ENCODE measurements around the gene GOSR2. TPM values are rescaled to one million over a fixed set of nuclear protein-coding genes. Genes with fewer than 3 reads are reported as not detected.

GOSR2 gene
- total RNA-seq, 4 donors from 2014 or later: 20.3 to 37.8 (median 24.7) TPM

DNA sequence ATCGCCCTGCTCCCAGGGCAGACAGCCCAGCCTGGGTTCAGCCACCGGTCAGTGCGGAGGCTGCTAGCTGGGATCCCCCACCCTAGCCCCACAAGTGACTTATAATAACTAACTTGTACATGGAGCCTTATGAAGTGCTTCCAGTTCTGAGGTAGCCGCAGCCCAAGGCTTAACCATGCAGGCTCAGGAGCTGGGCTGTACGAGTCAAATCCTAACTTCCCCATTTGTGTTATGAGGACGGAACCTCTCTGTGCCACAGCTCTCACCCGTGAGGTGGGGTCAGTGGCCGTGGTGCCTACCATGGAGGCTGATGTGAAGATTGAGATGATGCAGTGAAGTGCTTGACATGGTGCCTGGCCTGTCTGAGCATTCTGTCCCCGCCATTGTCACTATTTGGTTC lies 27.8 kb upstream of the GOSR2 start:
- intact Hi-C loops (cut with DNase I): no loop called here
- DNase-seq: no peak
- Histone ChIP-seq H3K27ac (no peak overlapping the region), H3K36me3 (no peaks in the 10 kb centered on the region), H3K4me1 (no peaks in the 10 kb centered on the region), H3K9me3 (no peaks in the 10 kb centered on the region), H3K27me3 (peaks cover 0 to 68% (median 3%) of the 10 kb centered on the region in 4 donors), H3K4me3 (no peak overlapping the region)
- 62 to 80% methylated on average over 4 to 5 of the region's 9 CpGs for WGBS, 2 donors
- TF ChIP-seq CTCF (IDR thresholded peaks at IDR 0.05): no peak
- no peak for TF ChIP-seq POLR2A (IDR thresholded peaks at IDR 0.05)

- TF ChIP-seq CTCF (IDR thresholded peaks at IDR 0.05) (no peak), POLR2A (IDR thresholded peaks at IDR 0.05) (no peak)
- Histone ChIP-seq H3K36me3 (no peaks in the 10 kb centered on the region), H3K4me1 (no peaks in the 10 kb centered on the region), H3K27me3 (peaks cover 0 to 56% (median 3%) of the 10 kb centered on the region in 4 donors), H3K9me3 (no peaks in the 10 kb centered on the region), H3K4me3 (no peak overlapping the region), H3K27ac (no peak overlapping the region)
- intact Hi-C loops (cut with DNase I): no loop called here
- no peak for DNase-seq
- 70 to 88% methylated on average over 2 to 8 of the region's 9 CpGs for WGBS, 2 donors
Measured at GRCh38 chr17:46896991-46897390, 26.0 kb upstream of the GOSR2 start.

DNA sequence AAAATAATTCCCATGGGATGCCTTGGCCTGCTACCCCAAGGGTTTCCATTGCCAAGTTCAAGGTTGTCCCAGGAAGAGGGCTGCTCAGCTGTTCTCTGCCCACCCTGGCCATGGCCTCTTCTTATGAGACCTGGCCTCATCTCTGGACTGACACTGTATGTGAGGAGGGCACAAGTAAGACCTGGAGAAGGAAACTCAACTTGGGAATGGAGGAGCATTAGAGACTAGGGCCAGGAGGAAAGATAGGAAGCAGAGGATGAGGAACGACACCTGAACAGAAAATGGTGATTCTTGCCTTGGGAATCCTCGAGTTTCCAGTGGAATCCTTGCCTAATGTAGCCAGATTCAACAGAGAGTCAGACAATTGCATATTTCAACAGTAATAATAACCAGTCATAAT lies 24.6 kb upstream of the GOSR2 start:
- 57 to 73% methylated on average over 2 of the region's 2 CpGs for WGBS, 2 donors
- Histone ChIP-seq H3K36me3 (no peaks in the 10 kb centered on the region), H3K27ac (no peak overlapping the region), H3K4me3 (no peak overlapping the region), H3K27me3 (peaks cover 0 to 49% (median 3%) of the 10 kb centered on the region in 4 donors), H3K4me1 (no peaks in the 10 kb centered on the region), H3K9me3 (no peaks in the 10 kb centered on the region)
- no peak for DNase-seq
- intact Hi-C loops (cut with DNase I): no loop called here
- TF ChIP-seq CTCF (IDR thresholded peaks at IDR 0.05) (no peak), POLR2A (IDR thresholded peaks at IDR 0.05) (no peak)

DNA sequence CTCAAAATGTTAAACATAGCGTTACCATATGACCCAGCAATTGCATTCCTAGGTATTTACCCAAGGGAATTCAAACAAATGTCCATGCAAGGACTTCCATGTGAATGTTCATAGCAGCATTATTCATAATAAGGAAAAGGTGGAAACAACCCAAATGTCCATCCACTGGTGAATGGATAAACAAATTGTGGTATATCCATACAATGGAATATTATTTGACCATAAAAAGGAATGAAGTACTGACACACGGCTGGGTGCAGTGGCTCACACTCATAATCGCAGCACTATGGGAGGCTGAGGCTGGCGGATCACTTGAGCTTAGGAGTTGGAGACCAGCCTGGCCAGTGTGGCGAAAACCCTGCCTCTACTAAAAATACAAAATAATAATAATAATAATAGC lies 24.1 kb upstream of the GOSR2 start:
- intact Hi-C loops (cut with DNase I): no loop called here
- TF ChIP-seq POLR2A (IDR thresholded peaks at IDR 0.05) (no peak), CTCF (IDR thresholded peaks at IDR 0.05) (no peak)
- no peaks in the 10 kb centered on the region for H3K9me3 ChIP-seq
- no peaks in the 10 kb centered on the region for H3K4me1 ChIP-seq
- H3K36me3 ChIP-seq: no peaks in the 10 kb centered on the region
- WGBS, 2 donors: 85 to 95% methylated on average over 5 of the region's 5 CpGs
- no peak overlapping the region for H3K27ac ChIP-seq
- peaks cover 0 to 44% (median 3%) of the 10 kb centered on the region in 4 donors for H3K27me3 ChIP-seq
- H3K4me3 ChIP-seq: no peak overlapping the region
- no peak for DNase-seq

DNA sequence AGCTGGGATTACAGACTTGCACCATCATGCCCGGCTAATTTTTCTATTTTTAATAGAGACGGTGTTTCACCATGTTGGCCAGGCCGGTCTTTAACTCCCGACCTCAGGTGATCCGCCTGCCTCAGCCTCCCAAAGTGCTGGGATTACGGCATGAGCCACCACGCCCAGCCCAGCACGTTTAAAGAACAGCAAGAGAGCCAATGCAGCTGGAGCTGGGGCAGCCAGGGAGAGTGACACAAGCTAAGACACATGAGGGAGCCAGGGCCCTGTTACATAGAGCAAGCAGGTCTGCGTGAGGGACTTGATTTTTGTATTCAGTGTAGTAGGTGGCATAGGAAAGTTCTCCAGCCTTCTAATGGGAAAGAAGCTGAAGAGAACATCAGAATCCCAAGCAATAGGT lies 21.7 kb upstream of the GOSR2 start:
- Histone ChIP-seq H3K9me3 (no peaks in the 10 kb centered on the region), H3K4me3 (no peak overlapping the region), H3K4me1 (no peaks in the 10 kb centered on the region), H3K27me3 (peaks cover 0 to 25% (median 0%) of the 10 kb centered on the region in 4 donors), H3K27ac (no peak overlapping the region), H3K36me3 (no peaks in the 10 kb centered on the region)
- TF ChIP-seq CTCF (IDR thresholded peaks at IDR 0.05) (no peak), POLR2A (IDR thresholded peaks at IDR 0.05) (no peak)
- 65 to 75% methylated on average over 4 to 8 of the region's 9 CpGs for WGBS, 2 donors
- DNase-seq: no peak
- intact Hi-C loops (cut with DNase I): no loop called here

Data from esophagus squamous epithelium (tissue), 5 donors.